Measurements from ENCODE around the gene ANO1. TPM values are rescaled to one million over a fixed set of nuclear protein-coding genes. Genes with fewer than 3 reads are reported as not detected.

The ANO1 gene
- polyA plus RNA-seq, 1 of the 3 experiments (the other 2 are of a cell fraction), result not detected

- TF ChIP-seq, protein P1, sequence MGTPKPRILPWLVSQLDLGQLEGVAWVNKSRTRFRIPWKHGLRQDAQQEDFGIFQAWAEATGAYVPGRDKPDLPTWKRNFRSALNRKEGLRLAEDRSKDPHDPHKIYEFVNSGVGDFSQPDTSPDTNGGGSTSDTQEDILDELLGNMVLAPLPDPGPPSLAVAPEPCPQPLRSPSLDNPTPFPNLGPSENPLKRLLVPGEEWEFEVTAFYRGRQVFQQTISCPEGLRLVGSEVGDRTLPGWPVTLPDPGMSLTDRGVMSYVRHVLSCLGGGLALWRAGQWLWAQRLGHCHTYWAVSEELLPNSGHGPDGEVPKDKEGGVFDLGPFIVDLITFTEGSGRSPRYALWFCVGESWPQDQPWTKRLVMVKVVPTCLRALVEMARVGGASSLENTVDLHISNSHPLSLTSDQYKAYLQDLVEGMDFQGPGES (IDR thresholded peaks at IDR 0.05; ENCODE audit: low read depth, low read length), result no peak
- TF ChIP-seq TEAD4 (IDR thresholded peaks at IDR 0.05; ENCODE audit: borderline replicate concordance, insufficient read depth), result no peak
- no peak for TF ChIP-seq FOSL2 (IDR thresholded peaks at IDR 0.05; ENCODE audit: borderline replicate concordance, low read depth)
- TF ChIP-seq SIN3A (IDR thresholded peaks at IDR 0.05; ENCODE audit: borderline replicate concordance, low read depth, low read length), result no peak
- no peak for TF ChIP-seq NFIC (IDR thresholded peaks at IDR 0.05; ENCODE audit: borderline replicate concordance)
- TF ChIP-seq POLR2AphosphoS5 (IDR thresholded peaks at IDR 0.05; ENCODE audit: low read depth, low read length), result no peak
- TF ChIP-seq GATA2 (CRISPR knock-in tag; IDR thresholded peaks at IDR 0.05), result no peak
- TF ChIP-seq TCF12 (IDR thresholded peaks at IDR 0.05), result no peak
Observed at GRCh38 chr11:70144262-70144661, 66.1 kb downstream of the ANO1 start (continued).

GRCh38 chr11:70145071-70145470 lies 67.0 kb downstream of the ANO1 start:
- H3K4me2 ChIP-seq, result no peak overlapping the region
- no peaks in the 10 kb centered on the region for H3F3A ChIP-seq (replicated peaks; ENCODE audit: insufficient read depth)
- H3K27me3 ChIP-seq (ENCODE audit: insufficient read depth), result no peaks in the 10 kb centered on the region; the same call in 1 of the 2 replicates
- no peaks in the 10 kb centered on the region for H4K20me1 ChIP-seq (ENCODE audit: insufficient read depth)
- no peak overlapping the region for H3K9ac ChIP-seq
- no peak overlapping the region for H3K27ac ChIP-seq (ENCODE audit: low read depth in 2 of 2, low read length in 1 of 2)
- no peaks in the 10 kb centered on the region for H3K9me2 ChIP-seq
- H3K9me3 ChIP-seq, result no peaks in the 10 kb centered on the region
- DNase-seq, result no peak
- no peaks in the 10 kb centered on the region for H3K36me3 ChIP-seq (replicated peaks in 1 of 2; ENCODE audit: control insufficient read depth in 1 of 2, insufficient read depth in 2 of 2, low read length in 1 of 2)
- TF ChIP-seq YY1 (IDR thresholded peaks at IDR 0.05; ENCODE audit: low read depth), result no peak
- TF ChIP-seq GABPA (IDR thresholded peaks at IDR 0.05; ENCODE audit: low read depth), result no peak
- no peak for TF ChIP-seq FOXM1 (IDR thresholded peaks at IDR 0.05; ENCODE audit: low read depth)
- TF ChIP-seq CHD2 (IDR thresholded peaks at IDR 0.05; ENCODE audit: low read length, partially characterized antibody), result no peak
- TF ChIP-seq ZBTB33 (IDR thresholded peaks at IDR 0.05; ENCODE audit: borderline replicate concordance, low read depth), result no peak
- no peak for TF ChIP-seq POLR2AphosphoS5 (IDR thresholded peaks at IDR 0.05; ENCODE audit: low read depth, low read length)
- no peak for TF ChIP-seq SIN3A (IDR thresholded peaks at IDR 0.05; ENCODE audit: borderline replicate concordance, low read depth, low read length)
- no peak for TF ChIP-seq NRF1 (IDR thresholded peaks at IDR 0.05; ENCODE audit: low read depth, low read length)
- TF ChIP-seq USF1 (IDR thresholded peaks at IDR 0.05; ENCODE audit: borderline replicate concordance, low read depth), result no peak
- TF ChIP-seq, protein P1 (IDR thresholded peaks at IDR 0.05; ENCODE audit: low read depth, low read length), result no peak
- TF ChIP-seq EZH2phosphoT487 (IDR thresholded peaks at IDR 0.05; ENCODE audit: borderline replicate concordance, low read depth), result no peak
- no peak for TF ChIP-seq CTCF (IDR thresholded peaks at IDR 0.05)
- TF ChIP-seq MEF2A (IDR thresholded peaks at IDR 0.05; ENCODE audit: borderline replicate concordance, low read depth), result no peak
- no peak for TF ChIP-seq REST (IDR thresholded peaks at IDR 0.05; ENCODE audit: low read depth, low read length)
- no peak for TF ChIP-seq RXRA (IDR thresholded peaks at IDR 0.05; ENCODE audit: borderline replicate concordance, low read depth)
- no peak for TF ChIP-seq TCF12 (IDR thresholded peaks at IDR 0.05)
- H3K4me1 ChIP-seq (ENCODE audit: control insufficient read depth in 1 of 2, insufficient read depth in 2 of 2, low read depth in 1 of 2, low read length in 1 of 2), result 0 out of 4 replicates have a peak, but pooled peaks cover 0 to 4% of the 10 kb centered on the region in 2 experiments
- POLR2A ChIA-PET, result no interaction called here
- WGBS (ENCODE audit: low lambda C conversion rate), result 55% methylated on average over 5 of the region's 6 CpGs
- no peak overlapping the region for H2AFZ ChIP-seq (ENCODE audit: low read depth)
- no peak overlapping the region for H3K4me3 ChIP-seq (ENCODE audit: low read depth in 2 of 2, low read length in 1 of 2)
- no peaks in the 10 kb centered on the region for H3K79me2 ChIP-seq (ENCODE audit: insufficient read depth)
- CTCF ChIA-PET, result interaction anchor here (0.9 kb wide), 1 partner anchor 460 kb away, joined by 3 read pairs; no protein-coding TSS in a partner anchor
